Smooth muscle cell (in vitro differentiated cells): Measurements from ENCODE around the gene ADD3. TPM values are rescaled to one million over a fixed set of nuclear protein-coding genes. Genes with fewer than 3 reads are reported as not detected.

ENCODE experiments used
- DNase-seq: peaks from one replicate; lab custom pipeline; 2025; ENCODE audit not compliant: unreplicated experiment; lab: John Stamatoyannopoulos, UW
- H2AFZ ChIP-seq: fragments of 200-600 bp; sonication (generic); 2 replicates; pipeline ENCODE4 v1.6.0; 2016; ENCODE audit warnings: antibody characterized with exemption, low read depth, mild to moderate bottlenecking
- H3F3A ChIP-seq: fragments of 200-600 bp; sonication (generic); 2 replicates; pipeline ENCODE4 v1.6.0; 2017; ENCODE audit warnings: antibody characterized with exemption, low read depth
- H3K27ac ChIP-seq: fragments of 200-600 bp; sonication (generic); 2 replicates; pipeline ENCODE4 v1.5.1; 2016; ENCODE audit warnings: low read depth, mild to moderate bottlenecking
- H3K27me3 ChIP-seq: fragments of 200-600 bp; sonication (generic); 2 replicates; pipeline ENCODE4 v1.6.1; 2016; ENCODE audit warnings: low read depth, mild to moderate bottlenecking
- H3K36me3 ChIP-seq: fragments of 200-600 bp; sonication (generic); 2 replicates; pipeline ENCODE4 v1.5.1; 2016; ENCODE audit warnings: low read depth
- H3K4me1 ChIP-seq: fragments of 200-600 bp; sonication (generic); 2 replicates; pipeline ENCODE4 v1.5.1; 2016; ENCODE audit warnings: low read depth
- H3K4me2 ChIP-seq: fragments of 200-600 bp; sonication (generic); 2 replicates; pipeline ENCODE4 v1.6.0; 2016; ENCODE audit warnings: mild to moderate bottlenecking
- H3K4me3 ChIP-seq: fragments of 200-600 bp; sonication (generic); 2 replicates; pipeline ENCODE4 v1.5.1; 2016; ENCODE audit warnings: mild to moderate bottlenecking
- H3K79me2 ChIP-seq: fragments of 200-600 bp; sonication (generic); 2 replicates; pipeline ENCODE4 v1.6.0; 2016; ENCODE audit warnings: low read depth, mild to moderate bottlenecking
- H3K9ac ChIP-seq: fragments of 200-600 bp; sonication (generic); 2 replicates; pipeline ENCODE4 v1.6.0; 2016; ENCODE audit warnings: low read depth
- H3K9me3 ChIP-seq: fragments of 200-600 bp; sonication (generic); replicated peaks from 2 replicates; pipeline ENCODE4 v1.5.1; 2016; ENCODE audit warnings: low read depth
- H4K20me1 ChIP-seq: fragments of 200-600 bp; sonication (generic); 2 replicates; pipeline ENCODE4 v1.6.0; 2016; ENCODE audit warnings: low read depth
- CTCF ChIP-seq: fragments of 200-600 bp; sonication (generic); IDR thresholded peaks from 2 replicates; pipeline ENCODE4 v1.5.1; 2017; ENCODE audit warnings: borderline replicate concordance, mild to moderate bottlenecking, antibody characterized with exemption; ENCODE audit not compliant: insufficient read depth, poor library complexity, severe bottlenecking
- WGBS: methylation state at CpG from one replicate; pipeline ENCODE4 v1.1.7; 2016; ENCODE audit warnings: low lambda C conversion rate; 5-methylcytosine and 5-hydroxymethylcytosine counted together
- polyA plus RNA-seq: library from polyadenylated mRNA; unstranded; fragments of >200 nt; fragmentation: Nextera tagmentation; extraction: Ambion mirVana; gene quantifications from 2 replicates; pipeline ENCODE4 v1.2.1, GENCODE V29; 2016
- total RNA-seq: library from RNA; depleted of rRNA; stranded (reverse); fragments of >200 nt; gene quantifications from 2 replicates; pipeline ENCODE4 v1.2.3, GENCODE V29; 2014

ADD3 gene
- total and polyA plus RNA-seq, 2 experiments from 2014 or later: 75.0 to 155 TPM

DNA sequence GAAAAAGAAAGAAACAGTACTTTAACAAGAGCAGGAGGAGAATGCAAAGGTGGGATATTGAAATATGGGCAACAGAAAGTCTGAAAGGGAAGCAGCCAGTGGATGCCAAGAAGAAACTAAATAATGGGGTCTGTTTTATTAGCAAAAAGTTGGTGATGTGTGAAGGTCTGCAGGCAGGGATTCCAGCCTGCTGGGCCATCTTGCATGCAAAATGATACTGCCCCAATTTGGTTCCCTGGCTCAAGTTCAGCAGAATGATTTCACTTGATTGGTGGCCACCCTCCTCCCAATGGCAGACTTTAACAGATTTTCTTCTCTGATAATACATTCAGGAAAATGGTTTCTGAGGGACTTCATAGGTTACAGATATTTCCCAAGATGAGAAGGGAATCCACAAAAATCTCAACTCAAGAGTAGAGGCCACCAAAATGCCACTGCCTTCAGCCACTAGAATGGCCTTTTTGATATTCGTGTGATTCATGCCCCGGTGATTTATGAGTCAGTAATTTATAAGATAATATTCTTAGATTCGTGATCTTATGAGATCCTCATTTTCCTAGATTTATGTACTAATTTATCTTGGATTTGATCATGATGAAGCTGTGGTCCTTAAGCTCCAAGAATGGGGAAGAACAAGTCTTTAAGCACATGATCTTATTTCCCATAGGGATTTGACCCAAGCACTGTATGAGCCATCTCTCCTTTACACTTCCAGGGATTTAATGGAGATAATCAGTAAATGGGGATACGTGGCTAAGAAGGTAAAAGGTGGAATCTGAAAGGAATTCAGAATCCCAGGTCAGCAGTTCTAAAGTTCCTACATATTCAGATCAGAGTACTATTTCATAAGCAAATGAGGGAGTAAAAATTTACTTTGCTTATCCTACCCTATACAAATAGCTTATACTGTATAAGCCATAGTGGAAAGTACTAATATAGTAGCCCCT lies 32.3 kb upstream of the ADD3 start:
- H3F3A ChIP-seq: peaks cover 11% of the 10 kb centered on the region
- no peak overlapping the region for H3K4me2 ChIP-seq
- no peak overlapping the region for H3K9ac ChIP-seq
- TF ChIP-seq CTCF: no peak
- no peaks in the 10 kb centered on the region for H3K36me3 ChIP-seq
- no peaks in the 10 kb centered on the region for H3K79me2 ChIP-seq
- H3K9me3 ChIP-seq: no peaks in the 10 kb centered on the region
- H3K27me3 ChIP-seq: no peaks in the 10 kb centered on the region
- no peak for DNase-seq
- H2AFZ ChIP-seq: no peak overlapping the region
- H3K27ac ChIP-seq: peak overlapping the region; percentile 98
- 70% methylated on average over 4 of the region's 4 CpGs for WGBS
- H4K20me1 ChIP-seq: no peaks in the 10 kb centered on the region
- no peak overlapping the region for H3K4me3 ChIP-seq
- H3K4me1 ChIP-seq: peaks cover 26% of the 10 kb centered on the region

GRCh38 chr10:109976681-109977080 lies 31.1 kb upstream of the ADD3 start:
- WGBS: 65% methylated on average over 2 of the region's 2 CpGs
- DNase-seq: no peak
- Histone ChIP-seq H3K36me3 (no peaks in the 10 kb centered on the region), H3K9me3 (no peaks in the 10 kb centered on the region), H3F3A (peaks cover 11% of the 10 kb centered on the region), H3K4me2 (peak overlapping the region; percentile 73), H4K20me1 (no peaks in the 10 kb centered on the region), H3K9ac (peak overlapping the region; percentile 86), H3K4me1 (peaks cover 26% of the 10 kb centered on the region), H3K79me2 (no peaks in the 10 kb centered on the region), H3K27me3 (no peaks in the 10 kb centered on the region), H2AFZ (no peak overlapping the region), H3K27ac (peak overlapping the region; percentile 98), H3K4me3 (no peak overlapping the region)
- TF ChIP-seq CTCF: no peak

- Histone ChIP-seq H3K79me2 (no peaks in the 10 kb centered on the region), H3F3A (peaks cover 11% of the 10 kb centered on the region), H3K4me3 (no peak overlapping the region), H2AFZ (peak overlapping the region; percentile 2), H3K36me3 (no peaks in the 10 kb centered on the region), H3K27me3 (no peaks in the 10 kb centered on the region), H3K4me1 (peaks cover 31% of the 10 kb centered on the region), H3K9me3 (no peaks in the 10 kb centered on the region), H4K20me1 (no peaks in the 10 kb centered on the region), H3K27ac (peak overlapping the region; percentile 98), H3K9ac (peak overlapping the region; percentile 86), H3K4me2 (peak overlapping the region; percentile 73)
- no peak for DNase-seq
- no peak for TF ChIP-seq CTCF
- WGBS: 1% methylated on average over 6 of the region's 6 CpGs
These were observed 30.4 kb upstream of the ADD3 start for GRCh38 chr10:109977382-109977806.
